ENCODE measurements around the gene TTC38.

TTC38 gene

DNA sequence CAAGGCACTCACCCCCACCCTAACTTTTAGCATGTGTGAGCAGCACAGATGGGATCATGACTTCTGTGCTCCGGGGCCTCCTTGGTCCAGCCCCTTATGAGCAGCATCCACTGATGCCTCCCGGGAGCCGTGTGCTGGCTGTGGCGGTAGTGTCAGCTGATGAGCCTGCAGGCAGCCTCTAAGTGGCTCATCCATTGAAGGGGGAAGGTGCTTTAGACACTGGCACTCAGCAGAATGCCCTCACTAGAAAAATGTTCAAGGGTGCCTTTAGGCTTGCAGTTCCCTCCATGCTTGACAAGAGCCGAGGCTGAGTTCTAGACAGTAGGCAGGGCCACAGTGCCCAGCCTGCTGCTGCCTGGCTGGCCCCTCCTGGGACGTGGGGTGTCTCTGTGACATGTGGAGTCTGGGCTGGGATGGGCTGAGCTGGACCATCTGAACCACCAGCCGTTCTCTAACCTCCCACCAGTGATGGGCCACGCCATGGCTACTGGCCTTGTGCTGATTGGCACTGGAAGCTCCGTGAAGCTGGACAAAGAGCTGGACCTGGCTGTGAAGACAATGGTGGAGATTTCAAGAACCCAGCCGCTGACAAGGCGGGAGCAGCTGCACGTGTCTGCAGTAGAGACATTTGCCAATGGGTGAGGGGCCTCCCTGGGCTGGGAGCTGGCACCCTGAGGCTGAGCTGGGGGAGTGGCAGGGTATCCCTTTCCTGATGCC, 5.8 kb downstream of the TTC38 start:
- TF ChIP-seq, protein P1, sequence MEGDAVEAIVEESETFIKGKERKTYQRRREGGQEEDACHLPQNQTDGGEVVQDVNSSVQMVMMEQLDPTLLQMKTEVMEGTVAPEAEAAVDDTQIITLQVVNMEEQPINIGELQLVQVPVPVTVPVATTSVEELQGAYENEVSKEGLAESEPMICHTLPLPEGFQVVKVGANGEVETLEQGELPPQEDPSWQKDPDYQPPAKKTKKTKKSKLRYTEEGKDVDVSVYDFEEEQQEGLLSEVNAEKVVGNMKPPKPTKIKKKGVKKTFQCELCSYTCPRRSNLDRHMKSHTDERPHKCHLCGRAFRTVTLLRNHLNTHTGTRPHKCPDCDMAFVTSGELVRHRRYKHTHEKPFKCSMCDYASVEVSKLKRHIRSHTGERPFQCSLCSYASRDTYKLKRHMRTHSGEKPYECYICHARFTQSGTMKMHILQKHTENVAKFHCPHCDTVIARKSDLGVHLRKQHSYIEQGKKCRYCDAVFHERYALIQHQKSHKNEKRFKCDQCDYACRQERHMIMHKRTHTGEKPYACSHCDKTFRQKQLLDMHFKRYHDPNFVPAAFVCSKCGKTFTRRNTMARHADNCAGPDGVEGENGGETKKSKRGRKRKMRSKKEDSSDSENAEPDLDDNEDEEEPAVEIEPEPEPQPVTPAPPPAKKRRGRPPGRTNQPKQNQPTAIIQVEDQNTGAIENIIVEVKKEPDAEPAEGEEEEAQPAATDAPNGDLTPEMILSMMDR (IDR thresholded peaks at IDR 0.05; ENCODE audit: low read depth, low read length, missing control alignments): no peak
- DNase-seq (ENCODE audit: extremely low read depth, low read depth): no peak
- H3K4me3 ChIP-seq (replicated peaks; ENCODE audit: low read depth, low read length): no peak overlapping the region

DNA sequence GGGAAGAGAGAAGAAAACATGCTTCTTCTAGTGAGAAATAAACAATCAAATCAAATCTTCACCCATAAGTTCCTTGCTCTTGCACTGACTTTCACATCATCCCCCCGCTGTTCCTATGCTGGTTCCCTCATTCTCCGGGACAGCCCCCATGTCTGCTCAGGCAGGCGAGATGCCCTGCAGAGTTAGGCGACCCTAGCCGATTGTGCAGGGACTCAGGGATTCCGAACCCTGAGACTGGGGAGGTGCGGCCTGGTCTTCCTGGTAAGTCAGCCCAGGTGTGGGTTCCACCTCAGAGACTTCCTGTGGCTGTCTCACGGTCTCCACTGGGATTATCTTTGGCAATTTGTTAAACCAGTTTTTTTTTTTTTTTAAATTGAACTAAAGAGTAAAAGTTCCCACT, 6.6 kb downstream of the TTC38 start:
- no peak overlapping the region for H3K4me3 ChIP-seq (replicated peaks; ENCODE audit: low read depth, low read length)
- no peak for DNase-seq (ENCODE audit: extremely low read depth, low read depth)
- TF ChIP-seq, protein P1 (IDR thresholded peaks at IDR 0.05; ENCODE audit: low read depth, low read length, missing control alignments): no peak

DNA sequence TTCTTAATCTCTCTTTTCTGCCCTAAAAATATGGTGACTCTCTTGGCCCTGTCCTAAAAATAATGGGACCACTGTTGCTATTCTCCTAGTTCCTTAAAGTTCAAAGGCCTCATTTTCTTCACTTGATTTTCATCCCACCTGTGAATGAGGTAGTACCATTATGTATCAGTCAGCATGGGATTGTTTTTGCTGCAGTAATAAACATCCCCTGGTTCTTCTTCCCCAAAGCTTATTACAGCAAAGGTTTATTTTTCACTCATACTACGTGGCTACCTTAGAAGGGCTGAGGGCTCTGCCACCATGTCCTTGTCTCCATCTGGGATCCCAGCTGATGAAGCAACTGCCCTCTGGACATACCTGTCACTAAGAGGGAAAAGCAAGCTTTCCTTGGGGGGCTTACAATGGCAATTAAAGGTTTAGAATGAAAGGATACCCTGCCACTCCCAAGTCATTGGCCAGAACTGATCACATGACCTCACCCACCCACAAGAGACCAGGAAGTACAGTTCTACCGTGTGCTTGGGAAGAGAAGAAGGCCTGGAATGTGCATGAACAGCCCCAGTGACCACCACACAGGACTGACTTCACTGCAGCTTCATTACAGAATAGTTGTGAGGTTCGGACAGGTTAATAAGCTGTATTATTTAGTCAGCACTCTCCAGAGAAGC, 7.8 kb downstream of the TTC38 start:
- no peak overlapping the region for H3K4me3 ChIP-seq (replicated peaks; ENCODE audit: low read depth, low read length)
- no peak for DNase-seq (ENCODE audit: extremely low read depth, low read depth)
- TF ChIP-seq, protein P1 (IDR thresholded peaks at IDR 0.05; ENCODE audit: low read depth, low read length, missing control alignments): no peak

DNA sequence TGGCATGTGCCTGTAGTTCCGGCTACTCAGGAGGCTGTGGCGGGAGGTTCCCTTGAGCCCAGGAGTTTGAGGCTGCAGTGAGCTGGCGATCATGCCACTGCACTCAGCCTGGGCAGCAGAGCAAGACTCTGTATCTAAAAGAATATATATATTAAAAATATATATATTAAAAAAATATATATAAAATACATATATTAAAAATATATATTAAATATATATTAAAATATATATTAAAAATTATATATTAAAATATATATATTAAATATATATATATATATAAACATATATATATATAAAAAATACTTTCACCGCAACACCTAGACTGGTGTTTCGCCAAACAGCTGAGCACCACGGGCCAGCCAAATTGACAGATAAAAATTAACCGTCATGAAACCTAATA, 8.8 kb downstream of the TTC38 start:
- H3K4me3 ChIP-seq (replicated peaks; ENCODE audit: low read depth, low read length): no peak overlapping the region
- no peak for DNase-seq (ENCODE audit: extremely low read depth, low read depth)
- TF ChIP-seq, protein P1 (IDR thresholded peaks at IDR 0.05; ENCODE audit: low read depth, low read length, missing control alignments): no peak

DNA sequence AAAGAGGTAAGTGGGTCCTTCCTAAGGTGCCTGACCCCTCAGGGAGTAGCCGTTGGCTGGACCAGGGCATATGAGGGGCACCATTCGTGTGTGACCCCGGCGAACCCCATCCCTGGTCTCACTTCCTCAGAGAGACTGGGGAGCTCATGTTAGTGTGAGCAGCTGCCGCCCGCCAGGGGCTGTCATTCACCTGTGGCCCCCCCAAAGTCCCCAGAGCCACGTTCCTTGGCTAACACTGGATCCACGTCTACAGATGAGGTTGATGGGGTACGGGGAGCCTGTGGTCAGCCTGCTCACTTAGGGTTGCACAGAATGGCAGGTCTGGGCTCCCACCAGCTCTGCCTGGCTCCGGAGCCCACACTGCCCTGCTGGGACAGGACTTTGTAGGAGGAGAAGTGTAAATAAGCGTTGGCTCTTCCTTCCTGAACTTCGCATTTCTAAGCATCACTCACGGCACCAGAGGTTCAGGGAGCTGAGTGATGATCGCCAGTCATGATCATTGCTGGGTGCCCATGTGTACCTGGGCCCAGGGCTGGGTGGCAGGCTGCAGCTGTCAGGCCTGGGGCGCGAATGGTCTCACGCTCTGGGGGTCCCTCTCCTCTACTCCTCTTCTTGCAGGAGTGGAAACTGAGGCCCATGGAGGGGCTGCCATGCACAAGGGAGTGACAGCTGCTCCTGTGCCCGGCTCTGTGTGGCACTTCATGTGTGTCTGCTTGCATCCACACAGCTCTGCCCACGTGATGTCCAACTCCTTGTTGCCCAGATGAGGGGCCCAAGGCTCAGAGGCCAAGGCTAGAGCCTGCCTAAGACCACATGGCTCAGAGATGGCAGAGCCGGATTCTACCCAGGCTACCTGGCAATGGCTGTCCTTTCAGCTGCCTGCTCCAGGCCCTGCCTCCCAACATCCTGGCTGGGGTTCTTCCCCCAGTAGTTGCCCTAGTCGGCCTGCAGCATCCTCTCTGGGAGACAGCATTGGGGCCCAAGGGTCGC, 11.1 kb downstream of the TTC38 start:
- DNase-seq (ENCODE audit: extremely low read depth, low read depth): no peak
- no peak overlapping the region for H3K4me3 ChIP-seq (replicated peaks; ENCODE audit: low read depth, low read length)
- TF ChIP-seq, protein P1 (IDR thresholded peaks at IDR 0.05; ENCODE audit: low read depth, low read length, missing control alignments): no peak

DNA sequence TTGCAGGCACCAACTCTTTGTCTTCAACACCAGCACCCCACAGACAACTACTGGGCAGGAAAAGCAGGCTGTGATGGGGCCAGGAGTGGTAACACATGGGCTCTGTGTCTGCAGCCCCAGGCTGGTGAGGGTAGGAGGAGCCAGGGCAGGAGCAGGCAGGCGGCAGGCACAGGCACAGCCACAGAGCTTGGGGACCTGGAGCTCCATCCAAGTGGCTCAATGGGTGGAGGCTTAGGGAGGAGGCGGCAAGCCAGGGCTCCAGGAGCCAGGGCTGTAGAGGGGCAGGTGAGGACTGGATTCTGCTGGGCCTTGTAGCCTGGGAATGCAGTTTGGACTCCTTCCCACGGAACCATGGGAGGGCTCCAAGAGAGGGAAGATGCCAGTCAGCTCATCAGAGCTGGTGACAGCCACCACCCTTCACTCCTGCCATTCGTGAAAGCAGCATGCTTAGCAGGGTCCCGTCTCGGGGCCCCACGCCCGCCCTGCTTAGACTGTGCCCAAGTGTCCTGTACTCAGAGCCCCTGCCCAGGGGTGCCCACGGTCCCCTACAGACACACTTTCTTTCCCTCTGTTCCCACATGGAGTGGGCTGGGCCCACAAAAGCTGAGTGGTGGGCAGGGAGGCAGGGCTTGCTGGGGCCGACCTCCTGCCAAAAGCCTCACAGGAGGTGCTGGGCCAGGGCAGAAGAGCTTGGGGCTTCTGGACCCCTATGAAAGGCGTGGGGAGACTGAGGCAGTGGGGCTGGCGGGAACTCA, 12.4 kb downstream of the TTC38 start:
- TF ChIP-seq, protein P1 (IDR thresholded peaks at IDR 0.05; ENCODE audit: low read depth, low read length, missing control alignments): no peak
- DNase-seq (ENCODE audit: extremely low read depth, low read depth): no peak
- no peak overlapping the region for H3K4me3 ChIP-seq (replicated peaks; ENCODE audit: low read depth, low read length)

All from HFF-Myc (cell line).